ENCODE data around the gene SLC2A3.
"Not testable (repeated sequence)": the region's sequence is repeated elsewhere in the genome, so short reads cannot be mapped to it uniquely, and the experiment has no call there.

SLC2A3 gene

DNA sequence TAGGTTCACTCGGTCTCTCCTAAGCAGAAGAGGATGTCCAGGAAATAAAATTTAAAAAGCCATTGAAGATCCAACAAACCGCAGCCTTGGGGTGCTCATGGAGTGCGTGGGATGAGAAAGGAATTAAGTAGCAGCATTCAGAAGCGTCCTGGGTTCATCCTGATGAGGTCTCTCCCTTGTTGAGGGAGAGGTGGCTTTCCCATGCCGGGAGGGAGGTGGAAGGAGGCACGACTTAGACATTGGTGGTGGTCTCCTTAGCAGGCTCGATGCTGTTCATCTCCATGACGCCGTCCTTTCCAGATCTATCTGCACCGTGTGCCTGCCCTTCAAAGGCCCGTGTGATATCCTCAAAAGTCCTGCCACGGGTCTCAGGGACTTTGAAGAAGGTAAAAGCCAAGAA is 14.8 kb downstream of the SLC2A3 start:
- intact Hi-C loops (cut with DNase I), result not testable (repeated sequence)

DNA sequence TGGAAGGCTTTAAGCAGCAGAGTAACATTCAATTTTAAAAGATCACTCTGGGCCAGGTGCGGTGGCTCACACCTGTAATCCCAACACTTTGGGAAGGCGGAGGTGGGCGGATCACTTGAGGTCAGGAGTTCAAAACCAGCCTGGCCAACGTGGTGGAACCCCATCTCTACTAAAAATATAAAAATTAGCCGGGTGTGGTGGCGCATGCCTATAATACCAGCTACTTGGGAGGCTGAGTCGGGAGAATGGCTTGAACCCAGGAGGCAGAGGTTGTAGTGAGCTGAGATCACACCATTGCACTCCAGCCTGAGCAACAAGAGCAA is 17.8 kb downstream of the SLC2A3 start:
- DNase-seq, result not testable (repeated sequence)
- intact Hi-C loops (cut with DNase I), result loop anchor here (10.0 kb wide), 1 partner anchor 53 kb away; no protein-coding TSS in a partner anchor

More for the DNA sequence above, 14.8 kb downstream of the SLC2A3 start:
- DNase-seq, result not testable (repeated sequence)

DNA sequence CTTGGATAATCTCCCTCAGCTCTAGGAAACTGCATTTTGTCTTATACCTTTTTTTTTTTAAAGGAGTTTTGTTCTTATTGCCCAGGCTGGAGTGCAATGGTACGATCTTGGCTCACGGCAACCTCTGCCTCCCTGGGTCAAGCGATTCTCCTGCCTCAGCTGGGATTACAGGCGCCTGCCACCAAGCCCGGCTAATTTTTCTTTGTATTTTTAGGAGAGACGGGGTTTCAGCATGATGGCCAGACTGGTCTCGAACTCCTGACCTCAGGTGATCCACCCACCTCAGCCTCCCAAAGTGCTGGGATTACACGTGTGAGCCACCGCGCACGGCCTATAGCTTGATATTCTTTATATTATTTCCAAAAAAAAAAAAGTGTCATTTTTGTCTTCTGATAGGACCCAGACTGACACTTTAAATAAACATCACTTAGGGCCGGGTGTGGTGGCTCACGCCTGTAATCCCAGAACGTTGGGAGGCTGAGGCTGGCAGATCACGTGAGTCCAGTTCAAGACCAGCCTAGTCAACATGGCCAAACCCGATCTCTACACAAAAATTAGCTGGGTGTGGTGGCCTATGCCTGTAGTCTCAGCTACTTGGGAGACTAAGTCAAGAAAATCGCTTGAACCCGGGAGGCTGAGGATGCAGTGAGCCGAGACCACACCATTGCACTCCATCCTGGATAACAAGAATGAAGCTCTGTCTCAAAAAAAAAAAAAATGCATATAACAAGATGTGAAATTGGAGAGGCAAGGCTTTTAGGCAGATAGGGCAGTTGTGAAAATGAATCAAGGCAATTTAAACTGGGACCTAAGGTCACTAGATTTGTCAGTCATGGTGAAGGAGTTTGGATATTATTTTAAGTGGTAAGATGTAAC is 18.4 kb downstream of the SLC2A3 start:
- DNase-seq, result no peak
- intact Hi-C loops (cut with DNase I), result loop anchor here (10.0 kb wide), 1 partner anchor 53 kb away; no protein-coding TSS in a partner anchor

DNA sequence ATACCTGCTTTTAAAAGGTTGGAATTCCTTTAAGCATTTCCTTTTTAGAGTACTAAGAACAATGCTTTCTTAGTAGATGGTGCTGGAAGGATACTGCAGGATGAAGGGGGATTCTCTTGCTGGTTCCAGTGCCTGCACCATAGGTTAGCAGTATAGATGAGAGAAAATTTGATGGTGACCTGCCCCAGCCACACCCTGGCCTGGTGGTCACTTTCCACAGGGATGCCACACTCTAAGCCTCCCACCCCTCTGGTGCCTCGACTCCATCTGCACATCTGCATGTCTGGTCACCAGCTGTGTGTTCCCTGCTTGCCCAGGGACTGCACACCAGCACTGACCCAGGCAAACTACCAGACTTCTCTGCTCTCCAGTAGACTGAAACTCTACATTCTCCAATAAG is 19.1 kb downstream of the SLC2A3 start:
- no peak for DNase-seq
- intact Hi-C loops (cut with DNase I), result loop anchor here (10.0 kb wide), 1 partner anchor 52 kb away; no protein-coding TSS in a partner anchor

DNA sequence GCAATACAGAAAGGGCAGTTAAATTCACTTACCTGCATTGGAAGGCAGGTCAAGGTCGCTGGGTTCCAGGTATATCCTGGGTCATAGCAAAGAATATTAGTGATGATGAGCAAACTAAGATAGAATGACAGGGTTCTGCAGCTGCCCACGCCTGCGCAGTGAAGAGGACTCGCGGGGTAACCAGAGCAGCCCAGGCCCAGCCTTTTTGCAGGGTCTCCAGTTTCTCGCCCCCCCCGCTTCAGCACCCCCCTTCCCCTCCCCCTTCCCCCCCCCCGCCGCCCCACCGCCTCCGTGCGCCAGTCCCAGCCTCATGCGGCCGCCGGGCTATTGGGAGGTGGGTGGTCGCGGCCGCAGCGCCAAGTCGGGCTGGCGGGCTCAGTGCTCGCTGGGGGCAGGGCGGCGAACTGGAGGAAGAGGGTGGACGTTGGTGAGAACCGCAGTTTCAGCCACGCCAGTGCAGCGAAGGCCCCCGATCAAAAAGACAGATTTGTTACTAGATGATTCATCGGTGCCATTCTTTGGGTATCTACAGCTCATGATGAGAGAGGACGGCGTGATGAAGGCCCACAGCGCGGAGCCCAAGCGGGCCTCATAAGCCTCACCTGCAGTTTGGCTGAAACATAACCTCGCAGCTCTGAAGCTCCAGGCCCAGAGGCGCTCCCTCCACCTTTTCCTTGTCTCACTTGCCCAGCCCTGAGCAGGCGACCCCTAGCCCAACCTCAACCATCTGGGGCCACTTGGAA is 20.2 kb downstream of the SLC2A3 start:
- intact Hi-C loops (cut with DNase I), result loop anchor here (10.0 kb wide), 1 partner anchor 51 kb away; no protein-coding TSS in a partner anchor
- DNase-seq, result no peak

DNA sequence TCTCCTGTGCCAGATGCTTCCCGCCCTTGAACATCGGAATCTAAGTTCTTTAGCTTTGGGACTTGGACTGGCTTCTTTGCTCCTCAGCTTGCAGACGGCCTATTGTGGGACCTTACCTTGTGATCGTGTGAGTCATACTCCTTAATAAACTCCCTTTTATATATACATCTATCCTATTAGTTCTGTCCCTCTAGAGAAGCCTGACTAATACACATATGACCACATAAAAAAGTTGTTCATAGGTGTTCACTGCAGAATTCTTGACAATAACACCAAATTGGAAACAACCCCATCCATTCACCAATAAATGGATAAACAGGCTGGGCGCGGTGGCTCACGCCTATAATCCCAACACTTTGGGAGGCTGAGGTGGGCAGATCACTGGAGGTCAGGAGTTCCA is 25.9 kb downstream of the SLC2A3 start:
- intact Hi-C loops (cut with DNase I), result loop anchor here (10.0 kb wide), 1 partner anchor 45 kb away; no protein-coding TSS in a partner anchor
- DNase-seq, result not testable (repeated sequence)

DNA sequence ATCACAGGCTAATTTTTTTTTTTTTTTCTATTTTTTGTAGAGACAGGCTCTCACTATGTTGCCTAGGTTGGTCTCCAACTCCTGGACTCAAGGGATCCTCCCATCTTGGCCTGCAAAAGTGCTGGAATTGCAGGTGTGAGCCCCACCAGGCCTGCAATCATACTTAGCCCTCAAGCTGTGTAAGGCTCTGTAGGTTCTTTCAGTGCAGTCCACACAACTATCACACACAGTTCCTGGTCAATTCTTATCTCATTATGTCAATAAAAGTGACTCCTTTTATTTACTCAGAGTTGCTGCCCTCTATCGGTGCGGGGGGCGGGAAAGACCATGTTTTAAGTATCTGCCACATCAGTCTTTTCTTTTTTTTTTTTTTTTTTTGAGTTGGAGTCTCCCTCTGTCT is 29.0 kb downstream of the SLC2A3 start:
- intact Hi-C loops (cut with DNase I), result no loop called here
- DNase-seq, result no peak

DNA sequence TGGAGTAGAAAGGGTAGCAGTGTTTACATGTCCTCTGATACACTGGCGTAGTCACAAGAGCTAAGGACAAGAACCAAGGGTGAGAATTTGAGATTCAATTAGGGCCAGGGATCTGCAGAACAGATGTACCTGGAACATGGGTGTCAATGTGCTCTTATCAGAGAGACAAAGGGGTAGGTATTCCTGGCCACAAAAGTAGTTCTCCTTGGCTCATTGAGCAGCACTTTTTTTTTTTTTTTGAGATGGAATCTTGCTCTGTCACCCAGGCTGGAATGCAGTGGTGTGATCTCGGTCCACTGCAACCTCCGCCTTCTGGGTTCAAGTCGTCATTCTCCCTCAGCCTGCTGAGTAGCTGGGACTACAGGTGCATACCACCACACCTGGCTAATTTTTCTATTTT is 29.7 kb downstream of the SLC2A3 start:
- DNase-seq; intact Hi-C loops (cut with DNase I): not testable (repeated sequence)

DNA sequence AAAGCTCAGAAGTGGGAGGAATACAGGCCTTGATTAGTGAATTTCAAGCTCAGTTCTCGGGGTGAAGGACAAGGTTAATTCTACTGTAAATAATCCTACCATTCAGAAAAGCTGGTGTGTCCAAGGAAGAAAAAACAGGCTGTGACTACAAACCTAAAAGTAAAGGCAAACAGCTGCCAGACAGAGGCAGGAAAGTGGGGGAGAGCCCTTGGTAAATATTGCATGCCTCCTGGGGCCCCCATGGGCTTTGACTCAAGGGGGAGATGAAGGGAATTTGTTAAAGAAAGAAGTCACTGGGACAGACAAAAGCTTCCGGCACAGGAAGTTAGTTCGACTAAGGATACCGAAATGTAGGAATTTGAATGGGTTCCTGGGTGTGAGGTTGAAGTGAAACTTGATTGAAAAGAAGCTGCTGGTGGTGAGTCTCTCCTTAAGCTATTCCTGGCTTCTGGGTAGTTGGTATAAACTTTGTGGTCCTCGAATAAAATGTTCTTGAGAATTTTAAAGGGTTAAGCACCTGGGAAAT is 30.3 kb downstream of the SLC2A3 start:
- DNase-seq; intact Hi-C loops (cut with DNase I): not testable (repeated sequence)

DNA sequence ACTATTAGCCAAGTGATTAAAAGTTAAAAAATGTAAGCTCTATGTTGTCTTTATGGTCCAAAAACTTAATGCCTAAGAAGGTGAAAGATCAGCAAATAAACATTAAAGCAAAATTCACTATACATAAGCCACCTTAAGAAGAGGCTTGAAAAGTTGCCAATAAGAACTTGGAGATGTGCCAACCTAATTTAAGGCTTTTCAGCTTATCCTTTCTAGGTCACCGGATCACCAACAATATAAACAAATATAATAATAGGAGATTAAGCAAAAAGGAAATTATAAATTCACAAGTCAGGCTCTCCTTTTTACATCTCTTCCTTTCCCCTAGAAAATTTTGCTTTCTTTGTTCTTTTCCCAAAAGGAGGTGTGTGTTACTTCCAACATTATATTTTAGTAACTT is 30.9 kb downstream of the SLC2A3 start:
- intact Hi-C loops (cut with DNase I), result no loop called here

DNA sequence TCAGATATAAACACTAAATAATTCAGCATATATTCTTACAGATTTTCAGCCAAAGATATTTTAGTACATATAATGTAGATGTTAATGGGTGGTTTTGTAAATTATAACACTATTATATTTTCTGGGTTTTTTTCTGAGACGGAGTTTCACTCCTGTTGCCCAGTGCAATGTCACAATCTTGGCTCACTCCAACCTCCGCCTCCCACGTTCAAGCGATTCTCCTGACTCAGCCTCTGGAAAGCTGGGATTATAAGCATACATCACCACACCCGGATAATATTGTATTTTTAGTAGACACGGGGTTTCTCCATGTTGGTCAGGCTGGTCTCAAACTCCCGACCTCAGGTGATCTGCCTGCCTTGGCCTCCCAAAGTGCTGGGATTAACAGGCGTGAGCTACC is 33.6 kb downstream of the SLC2A3 start:
- DNase-seq, result peak in 1 of 10 donors; percentile 2
- intact Hi-C loops (cut with DNase I), result not testable (repeated sequence)

More for the DNA sequence above, 30.9 kb downstream of the SLC2A3 start:
- DNase-seq, result no peak

DNA sequence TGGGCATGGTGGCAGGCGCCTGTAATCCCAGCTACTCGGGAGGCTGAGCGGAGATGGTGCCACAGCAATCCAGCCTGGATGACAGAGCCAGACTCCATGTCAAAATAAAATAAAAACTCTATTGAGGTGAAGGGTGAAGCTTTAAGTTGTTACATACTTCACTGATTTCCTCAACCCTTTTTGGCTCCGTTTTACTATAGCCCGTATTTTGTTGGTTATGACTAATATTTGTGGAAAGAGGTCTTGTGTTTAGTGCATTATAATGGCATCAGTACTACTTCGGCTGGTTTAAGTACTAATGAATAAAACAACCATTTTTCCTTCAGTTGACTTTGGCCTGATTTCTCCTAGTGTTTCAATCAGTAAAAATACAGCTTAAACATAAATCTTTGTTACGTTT is 36.2 kb downstream of the SLC2A3 start:
- intact Hi-C loops (cut with DNase I), result no loop called here
- DNase-seq, result no peak

DNA sequence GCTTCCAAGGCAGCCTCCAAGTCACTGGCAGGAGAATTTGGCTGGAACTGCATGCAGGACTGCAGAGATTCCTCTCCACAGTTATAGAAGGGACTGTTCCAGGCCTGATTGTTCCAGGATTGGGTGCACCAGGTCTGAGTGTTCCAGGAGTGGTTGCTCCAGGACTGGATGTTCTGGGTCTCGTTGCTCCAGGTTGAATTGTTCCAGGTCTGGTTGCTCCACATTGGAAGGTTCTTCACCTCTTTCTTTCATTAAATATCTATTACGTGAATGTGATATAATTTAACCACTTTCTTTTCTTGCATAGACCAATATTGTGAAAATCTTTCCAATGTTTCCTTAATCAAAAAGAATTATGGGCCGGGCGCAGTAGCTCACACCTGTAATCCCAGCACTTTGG is 39.3 kb downstream of the SLC2A3 start:
- DNase-seq; intact Hi-C loops (cut with DNase I): not testable (repeated sequence)

DNA sequence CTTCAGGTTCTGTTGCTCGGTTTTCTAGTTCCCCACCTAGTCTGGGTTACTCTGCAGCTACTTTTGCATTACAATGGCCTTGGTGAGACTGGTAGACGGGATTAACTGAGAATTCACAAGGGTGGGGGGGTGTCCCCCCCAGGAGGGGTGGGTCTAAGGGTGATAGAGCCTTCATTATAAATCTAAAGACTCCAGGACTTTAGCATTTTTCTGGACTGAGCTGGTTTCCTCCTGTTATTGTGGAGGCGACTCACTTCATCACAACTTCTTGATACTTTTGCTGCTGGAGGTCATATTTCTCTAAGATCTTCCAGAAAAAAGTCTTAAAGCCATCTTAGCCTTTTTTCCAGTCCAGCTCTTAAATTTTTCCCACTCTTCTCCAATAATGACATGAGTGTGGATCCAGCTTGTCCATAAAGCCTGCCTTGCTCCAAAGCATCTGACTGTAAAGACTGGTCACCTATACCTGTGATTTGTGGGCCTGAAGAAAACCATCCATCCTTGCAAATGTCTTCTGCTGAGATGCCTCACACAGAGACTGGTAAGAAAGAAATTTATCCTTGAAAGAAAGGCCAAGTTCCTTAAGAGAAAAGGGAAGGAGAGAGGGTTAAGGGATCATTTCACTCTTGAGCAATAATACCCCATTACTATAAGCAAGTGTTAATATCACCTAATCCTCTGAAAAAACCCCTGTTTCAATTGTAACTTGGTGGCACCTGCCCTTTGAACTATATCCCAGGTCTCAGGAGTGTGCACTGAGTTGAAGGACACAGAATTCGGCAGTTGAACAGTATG is 43.6 kb downstream of the SLC2A3 start:
- DNase-seq, result no peak
- intact Hi-C loops (cut with DNase I), result no loop called here

DNA sequence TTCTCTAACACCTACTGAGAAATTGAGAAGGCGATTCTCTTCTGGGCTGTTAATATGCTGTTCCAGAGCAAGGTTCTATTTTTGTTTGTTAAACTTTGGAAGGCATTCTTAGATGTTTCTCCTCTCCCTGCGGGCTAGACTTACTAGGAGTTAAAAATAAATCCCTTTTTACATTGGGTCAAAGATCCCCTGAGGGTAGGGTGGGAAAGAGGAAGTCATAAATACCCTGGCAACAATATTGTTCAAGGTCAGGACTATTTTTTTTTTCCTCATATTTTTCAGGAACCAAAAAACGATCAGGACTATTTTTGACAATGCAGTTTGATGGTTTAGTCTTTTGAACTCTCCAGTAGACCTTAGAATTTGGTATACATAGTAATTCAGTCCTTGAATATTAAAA is 51.3 kb downstream of the SLC2A3 start:
- DNase-seq, result no peak

DNA sequence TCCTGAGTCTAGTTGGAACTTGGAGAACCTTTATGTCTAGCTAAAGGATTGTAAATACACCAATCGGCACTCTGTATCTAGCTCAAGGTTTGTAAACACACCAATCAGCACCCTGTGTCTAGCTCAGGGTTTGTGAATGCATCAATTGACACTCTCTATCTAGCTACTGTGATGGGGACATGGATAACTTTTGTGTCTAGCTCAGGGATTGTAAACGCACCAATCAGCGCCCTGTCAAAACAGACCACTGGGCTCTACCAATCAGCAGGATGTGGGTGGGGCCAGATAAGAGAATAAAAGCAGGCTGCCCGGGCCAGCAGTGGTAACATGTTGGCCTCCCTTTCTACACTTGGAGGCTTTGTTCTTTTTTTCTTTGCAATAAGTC is 54.3 kb downstream of the SLC2A3 start:
- intact Hi-C loops (cut with DNase I); DNase-seq: not testable (repeated sequence)

More for the DNA sequence above, 51.3 kb downstream of the SLC2A3 start:
- intact Hi-C loops (cut with DNase I), result no loop called here

DNA sequence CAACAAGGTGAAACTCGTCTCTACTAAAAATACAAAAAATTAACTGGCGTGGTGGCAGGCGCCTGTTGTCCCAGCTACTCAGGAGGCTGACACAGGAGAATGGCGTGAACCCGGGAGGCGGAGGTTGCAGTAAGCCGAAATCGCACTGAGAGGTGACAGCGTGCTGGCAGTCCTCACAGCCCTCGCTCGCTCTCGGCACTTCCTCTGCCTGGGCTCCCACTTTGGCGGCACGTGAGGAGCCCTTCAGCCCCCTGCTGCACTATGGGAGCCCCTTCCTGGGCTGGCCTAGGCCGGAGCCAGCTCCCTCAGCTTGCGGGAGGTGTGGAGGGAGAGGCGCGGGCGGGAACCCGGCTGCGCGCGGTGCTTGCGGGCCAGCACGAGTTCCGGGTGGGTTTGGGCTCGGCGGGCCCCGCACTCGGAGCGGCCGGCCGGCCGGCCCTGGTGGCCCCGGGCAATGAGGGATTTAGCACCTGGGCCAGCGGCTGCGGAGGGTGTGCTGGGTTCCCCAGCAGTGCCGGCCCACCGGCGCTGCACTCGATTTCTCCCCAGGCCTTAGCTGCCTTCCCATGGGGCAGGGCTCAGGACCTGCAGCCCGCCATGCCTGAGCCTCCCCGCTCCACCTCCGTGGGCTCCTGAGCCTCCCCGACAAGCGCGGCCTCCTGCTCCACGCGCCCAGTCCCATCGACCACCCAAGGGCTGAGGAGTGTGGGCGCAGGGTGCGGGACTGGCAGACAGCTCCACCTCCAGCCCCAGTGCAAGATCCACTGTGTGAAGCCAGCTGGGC is 54.8 kb downstream of the SLC2A3 start:
- DNase-seq, result peak in 2 of 10 donors; percentile 32 to 43
- intact Hi-C loops (cut with DNase I), result not testable (repeated sequence)

DNA sequence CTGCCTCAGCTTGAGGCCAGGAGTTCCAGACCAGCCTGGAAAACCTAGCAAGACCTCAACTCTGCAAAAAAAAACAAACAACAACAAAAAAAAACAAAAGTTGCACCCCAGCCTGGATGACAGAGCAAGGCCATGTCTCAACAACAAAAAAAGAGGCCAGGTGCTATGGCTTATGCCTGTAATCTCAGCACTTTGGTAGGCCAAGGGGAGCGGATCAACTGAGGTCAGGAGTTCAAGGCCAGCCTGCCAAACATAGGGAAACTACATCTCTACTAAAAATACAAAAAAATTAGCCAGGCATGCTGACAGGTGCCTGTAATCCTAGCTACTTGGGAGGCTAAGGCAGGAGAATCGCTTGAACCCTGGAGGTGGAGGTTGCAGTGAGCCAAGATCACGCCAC is 56.7 kb downstream of the SLC2A3 start:
- DNase-seq, result no peak
- intact Hi-C loops (cut with DNase I), result no loop called here

DNA sequence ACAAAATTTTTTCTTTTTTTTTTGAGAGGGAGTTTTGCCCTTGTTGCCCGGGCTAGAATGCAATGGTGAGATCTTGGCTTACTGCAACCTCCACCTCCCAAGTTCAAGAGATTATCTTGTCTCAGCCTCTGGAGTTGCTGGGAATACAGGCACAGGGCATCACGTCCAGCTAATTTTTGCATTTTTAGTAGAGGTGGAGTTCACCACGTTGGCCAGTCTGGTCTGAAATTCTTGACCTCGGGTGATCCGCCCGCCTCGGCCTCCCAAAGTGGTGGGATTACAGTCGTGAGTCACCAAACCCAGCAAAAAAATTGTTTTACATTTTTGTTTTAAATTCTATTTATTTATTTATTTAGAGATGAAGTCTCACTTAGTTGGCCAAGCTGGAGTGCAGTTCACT is 58.6 kb downstream of the SLC2A3 start:
- no peak for DNase-seq
- intact Hi-C loops (cut with DNase I), result no loop called here
